HG03097 (cell line): ENCODE data around the gene PACRG.
"Not testable (repeated sequence)": the region's sequence is repeated elsewhere in the genome, so short reads cannot be mapped to it uniquely, and the experiment has no call there.

Experiments
- ATAC-seq: cut with Tn5 transposase; IDR thresholded peaks from one replicate; pipeline ENCODE4 v1.9.1; 2021; ENCODE audit not compliant: unreplicated experiment, low FRiP score

The PACRG gene

DNA sequence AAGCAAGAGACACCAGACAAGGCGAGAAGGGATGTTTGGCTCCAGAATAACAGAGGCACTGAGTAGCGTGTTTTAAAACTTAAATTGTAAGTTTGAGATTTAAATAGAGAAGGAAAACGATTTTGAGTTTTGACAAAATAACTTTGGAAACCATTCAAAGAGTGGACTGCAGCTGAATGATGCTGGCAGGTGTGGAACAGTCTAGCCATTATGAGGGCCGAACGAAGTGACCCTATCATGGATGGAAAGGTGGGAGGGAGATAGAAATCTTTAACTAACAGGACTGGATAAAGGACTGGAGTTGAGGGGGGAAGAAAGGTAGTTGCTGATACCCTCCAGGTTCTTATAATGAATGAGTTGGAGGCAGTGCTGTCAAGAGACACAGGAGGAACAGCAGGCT lies 248.4 kb downstream of the PACRG start:
- ATAC-seq = no peak

DNA sequence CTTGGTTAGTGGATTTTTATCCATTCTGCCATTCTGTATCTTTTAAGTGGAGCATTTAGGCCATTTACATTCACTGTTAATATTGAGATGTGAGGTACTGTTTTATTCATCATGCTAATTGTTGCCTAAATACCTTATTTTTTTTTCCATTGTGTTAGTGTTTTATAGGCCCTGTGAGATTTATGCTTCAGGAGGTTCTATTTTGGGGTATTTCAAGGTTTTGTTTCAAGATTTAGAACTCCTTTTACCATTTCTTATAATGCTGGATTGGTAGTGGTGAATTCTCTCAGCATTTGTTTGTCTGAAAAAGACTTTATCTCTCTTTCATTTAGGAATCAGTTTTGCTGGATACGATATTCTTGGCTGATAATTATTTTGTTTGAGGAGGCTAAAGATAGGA lies 255.5 kb downstream of the PACRG start:
- ATAC-seq = not testable (repeated sequence)

DNA sequence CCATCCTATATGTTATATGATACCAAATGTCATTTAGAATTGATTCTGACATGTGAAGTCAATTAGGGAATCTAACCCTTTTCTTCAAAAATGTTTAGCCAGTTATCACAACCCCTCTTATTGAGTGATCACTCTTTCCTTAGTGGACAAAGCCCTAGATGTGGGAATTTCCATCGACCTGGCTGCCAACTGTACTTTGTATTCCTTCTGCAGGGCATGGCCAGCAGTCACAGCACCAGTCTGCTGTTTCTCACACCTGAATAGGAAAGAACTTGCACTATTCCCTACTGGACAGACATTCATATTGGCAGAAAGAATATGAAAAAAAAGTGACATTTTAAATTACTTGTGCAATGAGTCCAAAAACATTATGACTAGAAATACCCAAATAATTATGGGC lies 271.0 kb downstream of the PACRG start:
- ATAC-seq = no peak

DNA sequence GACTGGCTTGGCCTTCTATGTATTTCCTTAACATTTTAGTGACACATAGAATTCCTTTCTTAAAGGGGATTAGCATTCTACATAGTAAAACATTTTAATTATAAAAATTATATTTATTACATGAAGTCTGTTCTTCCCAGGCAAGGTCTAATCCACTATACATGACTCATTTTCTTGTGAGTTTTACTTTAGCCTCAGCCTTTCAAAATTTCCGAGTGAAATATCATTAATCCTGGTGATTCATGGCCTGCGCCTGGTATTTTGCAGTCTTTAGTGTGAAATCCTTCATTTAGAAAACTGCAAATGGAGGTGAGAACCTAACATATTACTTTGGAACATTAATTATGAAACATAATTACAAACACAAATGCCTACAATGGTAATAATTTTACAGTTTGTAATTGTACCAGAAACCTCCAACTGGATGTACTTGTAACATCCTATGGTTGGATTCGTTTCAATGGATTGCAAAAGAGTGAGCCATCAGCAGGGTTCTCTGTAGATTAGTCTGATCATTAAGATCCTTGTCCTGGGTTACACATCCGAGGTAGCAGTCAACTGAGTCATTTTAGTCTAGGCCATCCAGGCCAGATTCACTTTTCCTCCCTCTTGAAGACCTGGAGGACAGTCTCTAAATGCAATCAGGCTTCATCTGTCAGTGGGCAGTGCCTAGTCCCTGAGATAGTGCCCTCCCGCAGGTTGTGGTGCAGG lies 272.0 kb downstream of the PACRG start:
- no peak for ATAC-seq

DNA sequence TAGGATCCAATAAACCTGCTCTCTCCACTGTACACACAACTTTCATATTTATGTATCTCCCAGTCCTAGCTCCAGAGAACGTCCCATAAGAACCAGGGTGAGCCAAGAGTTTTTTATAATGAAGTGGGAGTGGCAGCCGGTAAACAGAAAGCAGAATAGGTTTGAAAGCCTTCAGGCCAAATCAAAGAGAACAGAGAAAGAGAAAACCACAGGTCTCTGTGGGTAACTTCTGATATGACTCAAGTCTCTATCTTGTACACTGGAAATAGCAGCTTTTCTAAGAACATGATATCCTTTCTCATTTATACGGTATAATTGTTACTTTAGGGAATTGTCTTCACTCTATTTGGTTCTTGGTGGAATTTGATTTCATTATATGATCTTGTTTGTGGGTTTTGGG lies 273.6 kb downstream of the PACRG start:
- ATAC-seq = no peak

DNA sequence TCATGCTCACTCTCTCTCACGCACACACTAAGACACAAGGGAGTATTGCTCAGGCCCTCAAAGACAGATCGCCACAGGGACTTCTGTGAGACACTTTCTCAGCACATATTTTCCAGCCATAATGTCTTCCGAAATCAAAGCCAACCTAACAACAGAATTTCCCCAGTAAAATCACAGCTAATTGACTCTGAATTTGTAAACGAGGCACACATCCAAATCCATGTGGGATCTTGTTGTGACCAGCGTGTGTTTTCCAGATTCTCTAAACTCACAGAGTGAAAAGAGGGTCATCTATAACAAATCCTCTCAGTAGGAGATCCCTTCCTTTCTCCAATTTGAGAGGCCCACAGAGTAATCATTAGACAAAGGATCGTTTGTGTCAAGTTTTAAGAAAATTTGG lies 280.4 kb downstream of the PACRG start:
- ATAC-seq = no peak

DNA sequence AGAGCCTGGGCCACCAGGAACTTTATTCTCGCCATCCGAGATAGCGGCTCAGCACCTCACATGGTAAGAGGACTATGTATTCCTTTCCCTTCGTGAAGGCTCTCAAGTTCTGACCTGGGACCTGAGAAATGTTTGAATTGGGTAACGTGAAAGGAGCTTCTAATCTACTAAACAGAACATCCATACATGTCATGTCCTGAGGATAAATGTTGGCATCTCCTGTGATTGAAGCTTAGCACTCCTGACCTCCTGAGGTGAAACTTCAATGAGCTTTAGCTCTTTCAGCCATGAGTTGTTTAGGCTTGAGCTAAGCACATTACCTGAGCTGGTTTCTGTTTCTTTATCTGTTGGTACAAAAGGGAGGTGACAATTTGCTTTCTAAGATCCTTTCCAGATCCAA lies 280.9 kb downstream of the PACRG start:
- ATAC-seq = no peak

DNA sequence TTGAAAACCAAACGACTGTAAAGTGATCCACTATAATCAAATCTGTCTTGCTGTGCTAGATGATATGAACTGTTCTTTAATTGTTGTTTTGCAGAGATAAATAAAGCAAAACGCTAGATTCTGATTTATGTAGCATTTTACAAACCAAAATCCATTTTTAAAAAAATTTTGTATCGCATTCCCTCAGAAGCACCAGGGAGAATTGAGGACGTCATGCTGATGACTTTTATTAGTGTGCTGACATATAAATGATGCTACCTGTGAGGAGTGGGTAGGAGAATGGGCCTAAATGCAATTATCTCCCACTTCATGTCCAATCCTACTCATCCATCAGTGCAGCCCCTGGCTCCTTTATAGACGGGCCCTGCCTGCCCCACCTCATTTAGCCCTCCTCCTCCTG lies 282.4 kb downstream of the PACRG start:
- ATAC-seq = no peak

DNA sequence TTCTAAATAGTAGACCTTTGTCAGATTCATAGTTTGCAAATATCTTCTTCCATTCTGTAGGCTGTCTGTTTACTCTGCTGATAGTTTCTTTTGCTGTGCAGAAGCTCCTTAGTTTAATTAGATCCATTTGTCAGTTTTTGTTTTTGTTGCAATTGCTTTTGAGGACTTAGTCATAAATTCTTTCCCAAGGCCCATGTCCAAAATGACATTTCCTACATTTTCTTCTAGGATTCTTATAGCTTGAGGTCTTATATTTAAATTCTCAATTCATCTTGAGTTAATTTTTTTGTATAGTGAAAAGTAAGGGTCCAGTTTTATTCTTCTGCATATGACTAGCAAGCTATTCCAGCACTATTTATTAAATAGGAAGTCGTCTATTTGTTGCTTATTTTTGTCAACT lies 287.0 kb downstream of the PACRG start:
- no peak for ATAC-seq

DNA sequence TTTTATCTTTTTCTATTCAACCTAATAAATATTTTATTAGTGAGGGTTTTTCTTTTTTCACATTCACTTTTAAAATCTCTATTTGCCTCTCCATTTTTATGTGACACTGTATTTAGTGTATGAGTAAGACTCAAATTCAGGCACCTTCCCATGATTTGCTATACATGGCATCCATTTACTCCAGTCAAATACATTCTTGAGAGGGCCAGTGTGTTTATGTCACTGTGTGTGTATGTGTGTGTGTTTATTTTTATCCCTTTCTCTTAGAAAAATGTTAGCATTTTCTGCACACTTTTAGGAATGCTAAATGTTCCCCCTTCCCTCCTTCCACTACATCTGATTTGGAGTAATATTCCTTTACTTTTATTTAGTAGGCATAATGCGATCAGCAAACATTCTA lies 290.0 kb downstream of the PACRG start:
- no peak for ATAC-seq

DNA sequence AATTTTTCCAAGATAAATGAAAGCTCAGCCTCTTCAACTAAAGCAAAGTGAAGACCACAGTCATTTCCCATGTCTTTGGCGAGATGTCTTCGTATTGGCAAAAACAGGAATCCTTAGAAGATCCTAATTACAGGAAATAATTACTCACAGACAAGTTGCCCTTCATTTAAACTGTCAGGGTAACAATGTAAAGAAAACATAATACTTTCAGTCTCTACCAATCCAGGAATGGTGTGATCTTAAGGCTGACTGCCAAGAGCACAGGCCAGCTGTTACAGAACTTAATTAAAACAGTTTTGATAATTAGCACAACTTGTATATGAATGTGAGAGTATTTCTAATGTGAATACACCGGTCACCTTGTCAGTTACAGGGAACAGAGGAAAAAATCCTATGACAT lies 292.2 kb downstream of the PACRG start:
- ATAC-seq = no peak

DNA sequence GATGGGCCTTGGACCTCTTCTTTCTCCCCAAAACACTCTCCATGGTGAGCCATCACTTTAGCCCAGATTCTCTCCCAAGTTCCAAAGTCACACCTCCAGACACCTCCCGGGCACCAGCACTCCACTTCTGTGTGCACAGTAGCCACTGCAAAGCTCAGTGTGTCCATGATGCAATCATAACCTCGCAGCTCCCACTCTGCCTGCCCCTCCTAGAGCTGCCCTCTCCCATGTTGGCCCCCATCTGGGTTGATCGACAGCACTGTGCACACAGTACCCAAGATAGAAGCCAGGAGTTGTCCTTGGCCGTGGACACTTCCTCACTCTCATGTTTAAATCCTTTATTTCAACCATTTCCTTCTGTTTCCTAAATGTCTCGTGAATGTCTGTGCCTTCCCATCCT lies 293.3 kb downstream of the PACRG start:
- ATAC-seq = no peak

DNA sequence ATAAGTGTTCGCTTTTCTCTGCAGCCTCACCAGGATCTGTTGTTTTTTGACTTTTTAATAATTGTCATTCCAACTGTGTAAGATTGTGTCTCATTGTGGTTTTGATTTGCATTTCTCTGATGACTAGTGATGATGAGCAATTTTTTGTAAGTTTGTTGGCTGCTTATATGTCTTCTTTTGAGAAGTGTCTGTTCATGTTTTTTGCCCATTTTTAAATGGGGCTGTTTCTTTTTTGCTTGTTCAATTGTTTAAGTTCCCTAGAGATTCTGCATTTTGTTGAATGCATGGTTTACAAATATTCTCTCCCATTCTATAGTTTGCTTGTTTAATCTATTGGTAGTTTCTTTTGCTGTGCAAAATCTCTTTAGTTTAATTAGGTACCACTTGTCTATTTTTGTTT lies 295.9 kb downstream of the PACRG start:
- ATAC-seq = no peak

DNA sequence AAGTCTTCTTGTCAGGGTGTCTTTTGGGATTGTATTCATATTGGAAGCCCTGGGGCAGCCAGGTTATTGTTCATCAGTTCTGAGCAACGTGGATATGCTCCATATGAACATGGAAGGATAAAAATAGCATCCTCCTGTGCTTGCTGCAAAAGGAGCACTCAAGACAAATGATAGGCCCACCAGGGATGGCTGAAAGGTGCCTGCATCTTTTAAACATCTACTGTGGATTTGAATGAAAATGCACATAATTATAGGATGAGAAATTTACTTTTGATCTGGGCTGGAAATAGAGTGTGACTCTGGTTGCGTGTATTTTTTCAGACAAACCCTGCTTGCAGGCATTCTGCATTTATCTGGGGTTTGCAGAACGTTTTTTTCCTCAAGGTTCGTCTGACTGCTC lies 299.1 kb downstream of the PACRG start:
- no peak for ATAC-seq

DNA sequence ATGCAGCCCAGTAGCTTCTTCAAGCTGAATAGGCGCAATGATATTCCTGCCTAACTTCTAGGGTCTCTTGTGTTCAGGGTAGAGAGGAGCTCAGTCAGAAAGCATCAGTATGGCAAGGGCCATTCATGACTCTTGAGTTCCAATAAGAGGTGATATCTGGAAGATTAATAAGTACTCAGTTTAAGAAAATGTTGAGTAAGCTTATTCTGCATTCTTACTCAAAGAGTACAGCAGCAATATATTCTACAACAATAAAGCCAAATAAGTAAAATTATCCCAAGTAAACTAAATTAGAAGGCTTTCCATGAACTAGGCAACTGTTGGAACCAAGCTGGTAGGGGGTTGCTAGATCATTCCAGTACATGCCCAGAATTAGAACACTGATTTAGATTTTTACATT lies 303.2 kb downstream of the PACRG start:
- ATAC-seq = no peak

DNA sequence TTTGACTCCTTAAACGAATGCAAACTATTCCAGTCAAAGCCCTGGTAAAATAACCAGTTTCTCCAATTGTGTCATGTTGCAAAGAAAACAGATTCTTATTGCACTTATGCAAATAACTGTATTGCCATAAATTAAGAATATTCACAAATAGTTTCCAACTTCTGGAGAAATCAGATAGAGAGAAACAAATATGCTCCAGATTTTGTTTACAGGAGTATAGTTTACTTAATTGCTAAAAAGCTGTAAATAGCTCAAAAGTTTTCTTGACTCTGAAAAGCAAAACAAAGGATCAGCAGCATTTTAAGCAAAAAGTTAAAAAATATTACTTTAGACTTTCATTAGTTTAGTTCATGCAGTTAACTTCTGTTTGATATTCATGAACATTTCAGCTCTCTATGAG lies 304.2 kb downstream of the PACRG start:
- ATAC-seq = no peak

DNA sequence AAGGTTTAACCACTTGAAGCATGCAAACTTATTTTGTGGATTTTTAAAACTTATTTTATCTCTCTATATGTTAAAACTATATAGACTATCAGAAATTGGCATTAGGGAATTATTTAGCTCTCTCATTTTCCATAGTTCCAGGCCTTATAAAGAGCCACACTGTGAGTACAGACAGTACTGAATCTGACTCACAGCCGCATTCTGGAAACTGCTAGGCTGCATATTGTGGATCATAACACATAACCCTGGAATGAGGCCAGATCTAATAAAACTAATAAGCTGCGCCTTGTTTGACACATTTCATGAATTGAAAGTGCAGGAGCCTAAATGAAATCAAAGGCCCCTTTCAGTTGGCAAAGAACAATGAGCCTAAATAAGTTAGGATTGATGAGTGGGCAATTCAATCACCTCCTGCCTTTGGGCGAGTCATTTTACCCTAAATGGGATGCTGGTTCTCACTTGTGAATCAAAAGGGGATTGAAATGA lies 308.4 kb downstream of the PACRG start:
- no peak for ATAC-seq

DNA sequence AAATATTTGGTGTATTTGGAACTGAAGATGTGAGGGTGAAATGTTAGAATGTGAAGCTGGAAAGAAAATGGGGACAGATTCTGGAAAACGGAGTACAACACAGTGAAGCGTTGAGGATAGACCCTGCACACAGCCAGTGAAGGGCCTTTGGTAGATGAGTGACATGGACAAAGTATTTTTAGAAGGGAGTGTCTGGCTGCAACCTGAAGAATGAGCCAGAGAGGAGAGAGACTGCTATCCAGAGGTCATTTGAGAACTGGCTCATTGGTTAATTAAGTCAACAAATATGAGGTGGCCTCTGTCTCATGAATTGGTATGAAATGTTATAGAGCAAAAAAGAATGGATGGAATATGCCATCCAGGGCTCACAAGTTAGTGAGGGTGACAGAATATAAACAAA lies 310.5 kb downstream of the PACRG start:
- ATAC-seq = no peak

DNA sequence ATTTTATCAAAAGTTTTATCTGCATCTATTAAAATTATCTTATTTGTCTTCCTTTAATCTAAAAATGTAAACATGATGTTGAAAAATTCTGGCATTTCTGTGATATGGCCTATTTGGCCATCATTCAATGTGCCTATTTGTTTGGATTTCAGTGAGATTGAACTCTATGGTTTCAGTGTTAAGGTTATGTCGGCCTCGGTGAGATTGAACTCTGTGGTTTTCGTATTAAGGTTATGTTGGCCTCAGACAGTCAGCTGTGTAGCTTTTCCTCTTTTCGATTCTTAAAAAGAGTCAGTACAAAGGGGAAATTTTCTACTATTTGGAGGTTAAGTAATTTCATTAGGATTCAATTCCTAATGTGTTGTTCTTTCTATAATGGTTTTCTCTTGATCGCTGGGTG lies 320.6 kb downstream of the PACRG start:
- ATAC-seq = no peak

DNA sequence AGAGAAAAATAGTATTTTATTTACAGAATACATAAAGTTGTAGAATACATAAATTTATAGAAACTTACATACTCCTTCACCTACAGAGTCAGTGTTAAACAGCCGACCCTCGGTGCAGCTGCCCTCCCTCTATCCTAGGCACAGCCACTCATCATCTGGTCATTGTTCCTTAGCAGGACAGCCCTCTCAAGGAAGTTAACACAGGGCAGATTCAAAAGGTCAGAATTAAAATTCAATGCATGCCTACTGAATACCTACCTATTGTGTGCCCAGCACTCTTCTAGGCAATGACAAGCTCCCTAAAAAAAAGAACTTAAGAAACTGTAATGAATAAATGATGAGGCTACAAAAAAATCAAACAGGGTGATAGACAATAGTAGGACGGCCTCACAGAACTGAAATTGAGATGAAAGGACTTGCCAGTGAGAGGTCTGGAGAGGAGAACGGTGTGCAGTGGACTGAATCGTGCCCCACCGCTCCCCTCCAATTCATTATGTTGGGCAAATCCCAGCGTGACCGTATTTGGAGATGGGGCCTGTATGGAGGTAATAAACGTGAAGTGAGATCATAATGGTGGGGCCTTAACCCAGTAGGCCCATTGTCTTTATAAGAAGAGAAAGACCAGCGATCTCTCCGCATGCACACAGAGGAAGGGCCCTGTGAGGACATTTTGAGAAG lies 326.0 kb downstream of the PACRG start:
- ATAC-seq = no peak

DNA sequence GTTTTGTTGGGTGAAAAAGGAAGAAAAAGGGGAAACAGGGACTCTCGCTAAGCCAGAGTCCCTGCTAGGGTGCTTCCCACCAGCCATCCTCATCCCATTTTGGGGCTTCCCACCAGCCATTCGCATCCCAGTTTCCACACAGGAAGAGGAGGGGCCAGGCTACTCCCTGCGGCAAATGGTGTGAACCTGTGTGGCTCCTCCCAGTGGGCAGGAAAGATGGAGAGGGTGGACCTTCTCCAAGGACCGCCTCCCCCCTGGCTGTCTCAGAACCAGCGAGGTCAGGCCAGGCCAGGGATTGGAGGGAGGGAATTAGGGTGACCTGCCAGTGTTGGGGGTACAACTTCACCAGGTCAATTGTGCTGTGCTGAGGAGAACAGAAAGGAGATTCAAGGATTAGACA lies 326.9 kb downstream of the PACRG start:
- ATAC-seq = no peak

DNA sequence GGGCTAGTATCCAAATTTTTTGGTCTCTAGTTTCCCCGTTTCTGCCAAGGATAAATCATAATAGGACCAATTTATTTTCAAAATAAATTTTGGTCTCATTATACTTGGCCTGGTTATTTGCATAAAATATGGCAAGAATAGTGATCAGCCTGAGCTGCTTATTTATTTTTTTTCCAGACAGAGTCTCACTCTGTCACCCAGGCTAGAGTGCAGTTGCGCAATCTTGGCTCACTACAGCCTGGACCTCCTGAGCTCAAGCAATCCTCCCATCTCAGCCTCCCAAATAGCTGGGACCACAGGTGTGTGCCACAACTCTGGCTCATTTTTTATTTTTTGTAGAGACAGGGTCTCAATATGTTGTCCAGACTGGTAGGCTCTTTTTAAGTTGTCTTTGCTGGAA lies 329.5 kb downstream of the PACRG start:
- no peak for ATAC-seq
